PC-9 (cell line): ENCODE results near the gene TSPYL4. TPM values are rescaled to one million over a fixed set of nuclear protein-coding genes. Genes with fewer than 3 reads are reported as not detected.
A peak's percentile ranks its signal among the peaks of the same experiment; 100 is the strongest.

Source experiments
- BruUV-seq: library from RNA; stranded (reverse); fragments of 400-500 nt; replicated peaks from 2 replicates; lab custom pipeline; 2021; lab: Mats Ljungman, UMichigan
- CTCF ChIA-PET: fragments of 300-600 bp; sonication (Branson Sonifier 250); formaldehyde crosslinking; loops from one replicate; lab custom pipeline; 2022; ENCODE audit warnings: antibody characterized with exemption; lab: Charles Lee
- POLR2A ChIA-PET: fragments of 300-600 bp; sonication (Branson Sonifier 250); formaldehyde crosslinking; loops from one replicate; lab custom pipeline; 2022; ENCODE audit warnings: antibody characterized with exemption; ENCODE audit not compliant: unreplicated experiment; lab: Charles Lee
- DNase-seq, 2 experiments: peaks; one replicate each; pipeline versions ENCODE4 v3.0.0 to v3.0.0-alpha.2; 2015 to 2022; ENCODE audit warnings: mixed read lengths in 1 of 2
- H2AFZ ChIP-seq: fragments of 200-600 bp; sonication (generic); 2 replicates; pipeline ENCODE4 v1.8.1; 2017; ENCODE audit warnings: antibody characterized with exemption
- H3F3A ChIP-seq: fragments of 200-600 bp; sonication (generic); 2 replicates; pipeline ENCODE4 v1.8.1; 2017; ENCODE audit warnings: antibody characterized with exemption, mild to moderate bottlenecking, low read depth; ENCODE audit not compliant: insufficient read depth
- H3K27ac ChIP-seq: fragments of 200-600 bp; sonication (generic); 2 replicates; pipeline ENCODE4 v1.6.1; 2016; ENCODE audit warnings: mixed run types
- H3K27me3 ChIP-seq: fragments of 200-600 bp; sonication (generic); 2 replicates; pipeline ENCODE4 v1.6.1; 2016; ENCODE audit warnings: low read depth, mixed run types; ENCODE audit not compliant: insufficient read depth
- H3K36me3 ChIP-seq: fragments of 200-600 bp; sonication (generic); 2 replicates; pipeline ENCODE4 v1.6.1; 2016; ENCODE audit warnings: low read depth, mixed run types
- H3K4me1 ChIP-seq: fragments of 200-600 bp; sonication (generic); replicated peaks from 2 replicates; pipeline ENCODE4 v1.6.1; 2016; ENCODE audit warnings: mixed run types; ENCODE audit not compliant: insufficient read depth
- H3K4me2 ChIP-seq: fragments of 200-600 bp; sonication (generic); 2 replicates; pipeline ENCODE4 v1.6.1; 2017; ENCODE audit warnings: mixed run types
- H3K4me3 ChIP-seq: fragments of 200-600 bp; sonication (generic); 2 replicates; pipeline ENCODE4 v1.6.1; 2016; ENCODE audit warnings: mixed run types
- H3K79me2 ChIP-seq: fragments of 200-600 bp; sonication (generic); 2 replicates; pipeline ENCODE4 v1.6.1; 2017; ENCODE audit warnings: low read depth, mixed run types
- H3K9me2 ChIP-seq: fragments of 200-600 bp; sonication (generic); 2 replicates; pipeline ENCODE4 v1.8.1; 2017; ENCODE audit warnings: mild to moderate bottlenecking; ENCODE audit not compliant: insufficient read depth
- H3K9me3 ChIP-seq: fragments of 200-600 bp; sonication (generic); 2 replicates; pipeline ENCODE4 v1.8.1; 2016; ENCODE audit warnings: low read depth; ENCODE audit not compliant: insufficient read depth
- H4K20me1 ChIP-seq: fragments of 200-600 bp; sonication (generic); 2 replicates; pipeline ENCODE4 v1.8.1; 2017; ENCODE audit not compliant: insufficient read depth
- EZH2 ChIP-seq: fragments of 200-600 bp; sonication (generic); IDR thresholded peaks from 2 replicates; pipeline ENCODE4 v1.8.0; 2017; ENCODE audit warnings: antibody characterized with exemption, low read depth
- intact Hi-C: fragments of 100-400 bp; cut with micrococcal nuclease; formaldehyde crosslinking; loops from one replicate; pipeline ENCODE4 v1.10.0; 2022; ENCODE audit not compliant: unreplicated experiment
- total RNA-seq: library from RNA; stranded (reverse); gene quantifications from 2 replicates; pipeline ENCODE4 v1.2.3, GENCODE V29; 2021
- TF ChIP-seq, protein P1 (sequence below): fragments of 200-600 bp; sonication (generic); conservative IDR thresholded peaks from 2 replicates; pipeline ENCODE4 v1.6.1; 2017; ENCODE audit warnings: mixed run types, antibody characterized with exemption, mild to moderate bottlenecking, moderate library complexity

TSPYL4 gene
- total RNA-seq, 1 experiment from 2014 or later, result 10.9 TPM

- POLR2A ChIA-PET, result interaction anchor here (0.6 kb wide), 1 partner anchor 16 kb away, joined by 8 read pairs; no protein-coding TSS in a partner anchor
- no peaks in the 10 kb centered on the region for H3K9me2 ChIP-seq
- intact Hi-C loops, result no loop called here
Measured at GRCh38 chr6:116271149-116271708, 17.4 kb upstream of the TSPYL4 start.

DNA sequence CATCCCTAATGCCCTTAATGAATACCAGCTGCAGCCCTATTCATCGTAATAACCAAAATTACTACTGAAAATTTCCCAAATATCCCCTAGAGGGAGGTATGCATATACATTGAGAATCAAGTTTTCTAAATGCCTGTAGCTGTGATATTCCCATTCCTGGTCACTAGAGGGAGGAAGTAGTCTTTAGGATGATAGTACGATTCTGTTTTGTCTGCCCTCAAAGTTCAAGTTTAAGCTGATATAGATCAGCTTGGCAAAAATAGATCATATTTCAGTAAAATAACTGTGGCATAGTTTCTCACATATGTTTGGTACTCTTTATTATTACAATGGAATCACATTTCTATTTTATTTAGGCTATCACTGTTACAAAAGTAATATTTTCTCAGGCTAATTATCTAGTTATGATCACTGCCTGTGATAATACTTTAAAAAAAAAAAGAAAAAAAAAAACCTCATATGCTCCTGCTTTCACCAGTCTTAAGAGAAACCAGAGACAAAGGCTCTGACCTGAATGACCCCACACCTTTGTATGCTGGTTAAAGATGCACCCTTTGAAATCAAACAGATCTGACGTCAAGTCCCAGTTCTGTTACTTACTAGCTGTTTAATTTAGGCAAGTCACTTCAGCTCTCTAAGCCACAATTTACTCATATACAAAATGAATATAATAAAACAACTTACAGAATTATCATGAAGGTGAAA is 14.9 kb upstream of the TSPYL4 start:
- no peaks in the 10 kb centered on the region for H3K27me3 ChIP-seq
- no peak overlapping the region for H3K27ac ChIP-seq
- BruUV-seq, result no TSS peak
- 0 out of 2 replicates have a peak, but pooled peaks cover 14% of the 10 kb centered on the region for H3F3A ChIP-seq
- no peaks in the 10 kb centered on the region for H3K9me2 ChIP-seq
- no peaks in the 10 kb centered on the region for H4K20me1 ChIP-seq
- CTCF ChIA-PET, result interaction anchor here (0.6 to 1.7 kb wide), 15 partner anchors 8 to 494 kb away, joined by 3 to 16 read pairs (median 5); partner anchors contain the start of genes CALHM5, TSPYL1 and ZUP1
- peak in 1 of 2 experiments; percentile 83 for DNase-seq
- H2AFZ ChIP-seq, result no peak overlapping the region
- intact Hi-C loops, result loop anchor here (1.0 to 2.0 kb wide), 4 partner anchors 293 to 700 kb away; no protein-coding TSS in a partner anchor
- TF ChIP-seq, protein P1, sequence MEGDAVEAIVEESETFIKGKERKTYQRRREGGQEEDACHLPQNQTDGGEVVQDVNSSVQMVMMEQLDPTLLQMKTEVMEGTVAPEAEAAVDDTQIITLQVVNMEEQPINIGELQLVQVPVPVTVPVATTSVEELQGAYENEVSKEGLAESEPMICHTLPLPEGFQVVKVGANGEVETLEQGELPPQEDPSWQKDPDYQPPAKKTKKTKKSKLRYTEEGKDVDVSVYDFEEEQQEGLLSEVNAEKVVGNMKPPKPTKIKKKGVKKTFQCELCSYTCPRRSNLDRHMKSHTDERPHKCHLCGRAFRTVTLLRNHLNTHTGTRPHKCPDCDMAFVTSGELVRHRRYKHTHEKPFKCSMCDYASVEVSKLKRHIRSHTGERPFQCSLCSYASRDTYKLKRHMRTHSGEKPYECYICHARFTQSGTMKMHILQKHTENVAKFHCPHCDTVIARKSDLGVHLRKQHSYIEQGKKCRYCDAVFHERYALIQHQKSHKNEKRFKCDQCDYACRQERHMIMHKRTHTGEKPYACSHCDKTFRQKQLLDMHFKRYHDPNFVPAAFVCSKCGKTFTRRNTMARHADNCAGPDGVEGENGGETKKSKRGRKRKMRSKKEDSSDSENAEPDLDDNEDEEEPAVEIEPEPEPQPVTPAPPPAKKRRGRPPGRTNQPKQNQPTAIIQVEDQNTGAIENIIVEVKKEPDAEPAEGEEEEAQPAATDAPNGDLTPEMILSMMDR, result peak; percentile 98
- TF ChIP-seq EZH2, result no peak
- POLR2A ChIA-PET, result interaction anchor here (0.6 to 0.7 kb wide), 3 partner anchors 8 to 270 kb away, joined by 3 to 4 read pairs (median 4); no protein-coding TSS in a partner anchor
- H3K4me2 ChIP-seq, result no peak overlapping the region
- no peaks in the 10 kb centered on the region for H3K79me2 ChIP-seq
- no peak overlapping the region for H3K4me3 ChIP-seq
- H3K36me3 ChIP-seq, result peaks cover 8% of the 10 kb centered on the region
- peaks cover 3% of the 10 kb centered on the region; the same call in 1 of the 2 replicates for H3K9me3 ChIP-seq
- peaks cover 6% of the 10 kb centered on the region; the same call in 1 of the 2 replicates for H3K4me1 ChIP-seq

More at GRCh38 chr6:116271149-116271708, 17.4 kb upstream of the TSPYL4 start:
- H4K20me1 ChIP-seq, result peaks cover 18% of the 10 kb centered on the region
- H3K9me3 ChIP-seq, result no peaks in the 10 kb centered on the region
- TF ChIP-seq EZH2, result no peak
- TF ChIP-seq, protein P1, result no peak
- H3K27me3 ChIP-seq, result no peaks in the 10 kb centered on the region
- peaks cover 14% of the 10 kb centered on the region for H3K4me1 ChIP-seq
- 0 out of 2 replicates have a peak, but pooled peaks cover 14% of the 10 kb centered on the region for H3F3A ChIP-seq
- H2AFZ ChIP-seq, result no peak overlapping the region
- peaks cover 22% of the 10 kb centered on the region for H3K79me2 ChIP-seq
- no TSS peak for BruUV-seq
- no peak overlapping the region for H3K27ac ChIP-seq
- no peak overlapping the region for H3K4me2 ChIP-seq
- DNase-seq, result no peak
- H3K36me3 ChIP-seq, result peaks cover 16% of the 10 kb centered on the region
- CTCF ChIA-PET, result interaction anchor here (0.6 kb wide), 1 partner anchor 1331 kb away, joined by 3 read pairs; the partner anchor contains the start of gene GOPC
- no peak overlapping the region for H3K4me3 ChIP-seq
